Ascending aorta (tissue), 2 donors: ENCODE measurements around the gene VDR. TPM values are rescaled to one million over a fixed set of nuclear protein-coding genes. Genes with fewer than 3 reads are reported as not detected.

Experiments
- DNase-seq, 2 donors: peaks; one replicate each; pipeline ENCODE4 v3.0.0-alpha.2; 2019; ENCODE audit warnings: low spot score in 2 of 2
- H3K27ac ChIP-seq, 2 donors: fragments of 200-600 bp; sonication (generic); one replicate each; pipeline ENCODE4 v1.5.1; 2016 to 2017; ENCODE audit warnings: mild to moderate bottlenecking in 1 of 2
- H3K27me3 ChIP-seq: fragments of 200-600 bp; sonication (generic); one replicate; pipeline ENCODE4 v1.5.1; 2017
- H3K36me3 ChIP-seq, 2 donors: fragments of 200-600 bp; sonication (generic); one replicate each; pipeline ENCODE4 v1.5.1; 2016
- H3K4me1 ChIP-seq, 2 donors: fragments of 200-600 bp; sonication (generic); one replicate each; pipeline ENCODE4 v1.5.1; 2016 to 2017; ENCODE audit warnings: mild to moderate bottlenecking in 1 of 2
- H3K4me3 ChIP-seq, 2 donors: fragments of 200-600 bp; sonication (generic); one replicate each; pipeline ENCODE4 v1.5.1; 2016 to 2017; ENCODE audit warnings: mild to moderate bottlenecking in 1 of 2
- H3K9me3 ChIP-seq, 2 donors: fragments of 200-600 bp; sonication (generic); one replicate each; pipeline ENCODE4 v1.5.1; 2016
- CTCF ChIP-seq, 3 experiments: fragments of 200-600 bp in 2 of 3; fragments of 450-650 bp in 1 of 3; sonication (generic) in 2 of 3; IDR thresholded peaks; one replicate each; pipeline ENCODE4 v1.5.1; 2016 to 2019; ENCODE audit warnings: antibody characterized with exemption in 3 of 3, mild to moderate bottlenecking in 1 of 3, moderate library complexity in 1 of 3
- intact Hi-C: fragments of 100-400 bp; cut with DNase I; formaldehyde crosslinking; loops from one replicate; pipeline ENCODE4 v1.15.1; 2023
- total RNA-seq: library from RNA; depleted of rRNA; stranded (reverse); fragments of >200 nt; gene quantifications from one replicate; pipeline ENCODE4 v1.1.0, GENCODE V29; 2016

Gene VDR
- total RNA-seq, 1 donor from 2014 or later, result 13.1 TPM

- DNase-seq, result no peak
- no peak overlapping the region for H3K27ac ChIP-seq
- TF ChIP-seq CTCF (IDR thresholded peaks at IDR 0.05), result no peak
- no peak overlapping the region for H3K4me3 ChIP-seq
- no peaks in the 10 kb centered on the region for H3K36me3 ChIP-seq
- H3K27me3 ChIP-seq, result no peaks in the 10 kb centered on the region
- H3K4me1 ChIP-seq, result peaks cover 0 to 4% of the 10 kb centered on the region in 2 donors
- H3K9me3 ChIP-seq, result no peaks in the 10 kb centered on the region
- intact Hi-C loops, result no loop called here
Measured at GRCh38 chr12:47938093-47938492, 33.3 kb upstream of the VDR start.

- no peak overlapping the region for H3K27ac ChIP-seq
- H3K36me3 ChIP-seq, result no peaks in the 10 kb centered on the region
- H3K4me1 ChIP-seq, result no peaks in the 10 kb centered on the region
- TF ChIP-seq CTCF (IDR thresholded peaks at IDR 0.05), result no peak
- DNase-seq, result no peak
- no peaks in the 10 kb centered on the region for H3K9me3 ChIP-seq
- intact Hi-C loops, result no loop called here
- no peaks in the 10 kb centered on the region for H3K27me3 ChIP-seq
- no peak overlapping the region for H3K4me3 ChIP-seq
Measured at GRCh38 chr12:47935184-47935583, 30.4 kb upstream of the VDR start.

- Histone ChIP-seq H3K4me1 (no peaks in the 10 kb centered on the region), H3K9me3 (no peaks in the 10 kb centered on the region), H3K4me3 (no peak overlapping the region), H3K27ac (no peak overlapping the region), H3K27me3 (no peaks in the 10 kb centered on the region), H3K36me3 (no peaks in the 10 kb centered on the region)
- no peak for DNase-seq
- intact Hi-C loops, result no loop called here
- TF ChIP-seq CTCF (IDR thresholded peaks at IDR 0.05), result no peak
Measured at GRCh38 chr12:47931187-47931586, 26.4 kb upstream of the VDR start.

- no peak overlapping the region for H3K4me3 ChIP-seq
- no peak overlapping the region for H3K27ac ChIP-seq
- intact Hi-C loops, result no loop called here
- H3K27me3 ChIP-seq, result no peaks in the 10 kb centered on the region
- TF ChIP-seq CTCF (IDR thresholded peaks at IDR 0.05), result no peak
- H3K36me3 ChIP-seq, result no peaks in the 10 kb centered on the region
- H3K9me3 ChIP-seq, result no peaks in the 10 kb centered on the region
- no peak for DNase-seq
- no peaks in the 10 kb centered on the region for H3K4me1 ChIP-seq
Measured at GRCh38 chr12:47930634-47931033, 25.8 kb upstream of the VDR start.

- DNase-seq, result no peak
Measured at GRCh38 chr12:47927346-47927745, 22.6 kb upstream of the VDR start.

More at GRCh38 chr12:47927346-47927745, 22.6 kb upstream of the VDR start:
- intact Hi-C loops, result no loop called here
- H3K27ac ChIP-seq, result no peak overlapping the region
- H3K4me1 ChIP-seq, result no peaks in the 10 kb centered on the region
- H3K4me3 ChIP-seq, result no peak overlapping the region
- TF ChIP-seq CTCF (IDR thresholded peaks at IDR 0.05), result no peak
- H3K36me3 ChIP-seq, result no peaks in the 10 kb centered on the region
- no peaks in the 10 kb centered on the region for H3K9me3 ChIP-seq
- no peaks in the 10 kb centered on the region for H3K27me3 ChIP-seq
